Sigmoid colon (tissue), 4 donors: ENCODE measurements around the gene CAPN5.

ENCODE experiments used
- CTCF ChIP-seq, 4 experiments: fragments of 450-650 bp in 3 of 4; fragments of 200-600 bp in 1 of 4; IDR thresholded peaks; one replicate each; pipeline ENCODE4 v1.5.1; 2016 to 2019; ENCODE audit warnings: antibody characterized with exemption in 4 of 4, mild to moderate bottlenecking in 3 of 4, moderate library complexity in 2 of 4
- EP300 ChIP-seq, 4 donors: sonication (generic); formaldehyde crosslinking; IDR thresholded peaks; one replicate each; pipeline ENCODE4 v1.6.1; 2017; ENCODE audit warnings: antibody characterized with exemption in 4 of 4
- POLR2A ChIP-seq, 2 donors: fragments of 450-650 bp; IDR thresholded peaks; one replicate each; pipeline ENCODE4 v1.6.1; 2016; ENCODE audit warnings: antibody characterized with exemption in 2 of 2, mild to moderate bottlenecking in 2 of 2, moderate library complexity in 2 of 2
- POLR2AphosphoS5 ChIP-seq, 4 donors: sonication (generic); formaldehyde crosslinking; IDR thresholded peaks; one replicate each; pipeline ENCODE4 v1.6.1; 2017; ENCODE audit warnings: antibody characterized with exemption in 4 of 4

DNA sequence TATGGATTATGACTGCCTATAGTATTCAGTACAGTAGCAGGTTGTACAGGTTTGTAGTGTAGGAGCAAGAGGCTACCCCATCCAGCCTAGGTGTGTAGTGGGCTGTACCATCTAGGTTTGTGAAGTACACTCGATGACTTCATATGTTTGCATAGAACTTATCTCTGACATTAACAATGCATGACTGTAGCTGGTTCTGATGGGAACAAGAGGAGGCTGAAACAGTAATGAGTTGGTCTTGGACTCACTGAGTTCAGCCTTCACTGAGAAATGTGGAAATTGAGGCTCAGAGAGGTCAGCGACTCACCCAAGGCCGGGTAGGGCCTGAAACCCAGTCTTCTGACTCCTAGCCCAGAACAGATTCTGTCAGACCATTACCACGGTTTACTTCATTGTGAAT is 74.3 kb downstream of the CAPN5 start:
- TF ChIP-seq CTCF (IDR thresholded peaks at IDR 0.05) = no peak
- no peak for TF ChIP-seq POLR2A (IDR thresholded peaks at IDR 0.05)
- no peak for TF ChIP-seq EP300 (IDR thresholded peaks at IDR 0.05)
- no peak for TF ChIP-seq POLR2AphosphoS5 (IDR thresholded peaks at IDR 0.05)
